HepG2 (cell line): Measurements from ENCODE around the gene BMF. TPM values are rescaled to one million over a fixed set of nuclear protein-coding genes. Genes with fewer than 3 reads are reported as not detected.
A peak's percentile ranks its signal among the peaks of the same experiment; 100 is the strongest.

Source experiments
- ASH2L ChIP-seq: fragments of 300-600, 200-600 bp; sonication (generic); IDR thresholded peaks from 2 replicates; pipeline ENCODE4 v1.7.0; 2017; ENCODE audit warnings: low read depth, mild to moderate bottlenecking, moderate library complexity, mixed read lengths, low read length; ENCODE audit not compliant: insufficient read length
- ATAD3A ChIP-seq: sonication (generic); formaldehyde crosslinking; IDR thresholded peaks from 2 replicates; pipeline ENCODE4 v1.4.0; 2020; ENCODE audit warnings: missing genetic modification reagents
- BRD4 ChIP-seq: sonication (generic); formaldehyde crosslinking; IDR thresholded peaks from 2 replicates; pipeline ENCODE4 v1.4.0; 2020; ENCODE audit warnings: missing genetic modification reagents
- FOXA3 ChIP-seq: IDR thresholded peaks from 2 replicates; pipeline ENCODE4 v1.6.1; 2016; ENCODE audit warnings: missing genetic modification reagents, missing compliant biosample characterization
- HMGXB4 ChIP-seq, 2 experiments: sonication (generic) in 1 of 2; formaldehyde crosslinking in 1 of 2; IDR thresholded peaks; 2 replicates each; pipeline versions ENCODE4 v1.4.0 to v1.6.1; 2018 to 2020; ENCODE audit warnings: missing genetic modification reagents in 2 of 2, borderline replicate concordance in 1 of 2, low read depth in 1 of 2, mild to moderate bottlenecking in 1 of 2, missing biosample characterization in 1 of 2
- PLSCR1 ChIP-seq: sonication (generic); formaldehyde crosslinking; IDR thresholded peaks from 2 replicates; pipeline ENCODE4 v1.5.0; 2020; ENCODE audit warnings: missing genetic modification reagents, mild to moderate bottlenecking, borderline replicate concordance
- SMC3 ChIP-seq: IDR thresholded peaks from 2 replicates; pipeline ENCODE4 v1.6.1; 2011; ENCODE audit warnings: low read length, improper control_type of control experiment
- SOX13 ChIP-seq, 3 experiments: fragments of 450-650 bp in 1 of 3; sonication (generic) in 1 of 3; formaldehyde crosslinking in 1 of 3; IDR thresholded peaks in 2 of 3; conservative IDR thresholded peaks in 1 of 3; 2 replicates each; pipeline versions ENCODE4 v1.5.0 to v1.6.1; 2016 to 2020; ENCODE audit warnings: antibody characterized with exemption in 1 of 3, mild to moderate bottlenecking in 1 of 3, missing compliant biosample characterization in 1 of 3, missing genetic modification reagents in 1 of 3, moderate library complexity in 1 of 3
- TEF ChIP-seq: sonication (generic); formaldehyde crosslinking; IDR thresholded peaks from 2 replicates; pipeline ENCODE4 v1.5.0; 2020; ENCODE audit warnings: missing genetic modification reagents
- TP53 ChIP-seq: sonication (generic); formaldehyde crosslinking; conservative IDR thresholded peaks from 2 replicates; pipeline ENCODE4 v1.4.0; 2020; ENCODE audit warnings: missing genetic modification reagents
- ZNF343 ChIP-seq: sonication (generic); formaldehyde crosslinking; IDR thresholded peaks from 2 replicates; pipeline ENCODE4 v1.4.0; 2020; ENCODE audit warnings: mild to moderate bottlenecking, missing genetic modification reagents
- ZNF501 ChIP-seq: sonication (generic); formaldehyde crosslinking; IDR thresholded peaks from 2 replicates; pipeline ENCODE4 v1.5.1; 2020; ENCODE audit warnings: mild to moderate bottlenecking, moderate library complexity, missing genetic modification reagents
- ZNF549 ChIP-seq: sonication (generic); formaldehyde crosslinking; IDR thresholded peaks from 2 replicates; pipeline ENCODE4 v1.5.0; 2020; ENCODE audit warnings: missing genetic modification reagents
- ZNF775 ChIP-seq: sonication (generic); formaldehyde crosslinking; IDR thresholded peaks from 2 replicates; pipeline ENCODE4 v1.4.0; 2020; ENCODE audit warnings: missing genetic modification reagents, mild to moderate bottlenecking, moderate library complexity, borderline replicate concordance
- ZNF850 ChIP-seq: sonication (generic); formaldehyde crosslinking; conservative IDR thresholded peaks from 2 replicates; pipeline ENCODE4 v1.9.0; 2021; ENCODE audit warnings: mild to moderate bottlenecking, missing genetic modification reagents
- ZSCAN21 ChIP-seq: sonication (generic); formaldehyde crosslinking; IDR thresholded peaks from 2 replicates; pipeline ENCODE4 v1.8.0; 2022; ENCODE audit warnings: mild to moderate bottlenecking, missing genetic modification reagents, moderate library complexity, borderline replicate concordance
- ZSCAN31 ChIP-seq: sonication (generic); formaldehyde crosslinking; IDR thresholded peaks from 2 replicates; pipeline ENCODE4 v1.5.0; 2020; ENCODE audit warnings: low read depth, mild to moderate bottlenecking, missing genetic modification reagents
- polyA plus RNA-seq, 8 experiments: library from polyadenylated mRNA; depleted of rRNA in 3 of 8; stranded (reverse) in 7 of 8; unstranded in 1 of 8; fragments of >200 nt; fragmentation: Illumina TruSeq in 4 of 8; extraction: Trizol in 4 of 8; gene quantifications; 2 replicates each; pipeline versions ENCODE4 v1.2.1 to v1.2.3, GENCODE V29; 2011 to 2016; ENCODE audit warnings: low read depth in 4 of 8, missing spikeins in 1 of 8, mixed read lengths in 1 of 8; ENCODE audit not compliant: insufficient read depth in 1 of 8
- total RNA-seq, 5 experiments: library from RNA; depleted of rRNA; stranded (reverse); fragments of >200 nt; fragmentation: Illumina TruSeq; extraction: Trizol; gene quantifications; 2 replicates each; pipeline ENCODE4 v1.2.3, GENCODE V29; 2016; ENCODE audit warnings: low read depth in 1 of 5
- TF ChIP-seq, protein P1 (sequence below): sonication (generic); formaldehyde crosslinking; IDR thresholded peaks from 2 replicates; pipeline ENCODE4 v1.5.0; 2020; ENCODE audit warnings: mild to moderate bottlenecking, missing genetic modification reagents
- TF ChIP-seq, protein P2 (sequence below): sonication (generic); formaldehyde crosslinking; IDR thresholded peaks from 2 replicates; pipeline ENCODE4 v1.8.1; 2023; ENCODE audit warnings: missing genetic modification reagents, mild to moderate bottlenecking, borderline replicate concordance

BMF gene
- total and polyA plus RNA-seq, 2 of the 13 experiments (the other 11 are each of a cell fraction or from before 2014, with no cell fraction given), result 8.7 to 15.9 TPM

- TF ChIP-seq TEF (CRISPR knock-in tag) (no peak), ZNF775 (no peak), SOX13 (IDR thresholded peaks at IDR 0.05) (peak; percentile 65), SOX13 (CRISPR knock-in tag; conservative IDR thresholded peaks at IDR 0.05 in 1 of 2, IDR thresholded peaks at IDR 0.05 in 1 of 2) (peak in 1 of 2 experiments; percentile 79; a peak in 2 of 4 replicates), ZSCAN31 (peak; percentile 88), BRD4 (0 out of 2 replicates have a peak, but pooled peaks have one; percentile 40), ZNF501 (peak; percentile 72), ASH2L (peak; percentile 80), FOXA3 (peak; percentile 62), ZNF343 (CRISPR knock-in tag) (peak; percentile 70; the same call in 1 of the 2 replicates), ZSCAN21 (CRISPR knock-in tag) (no peak), ZNF549 (CRISPR knock-in tag) (no peak), ZNF850 (no peak), HMGXB4 (CRISPR knock-in tag; IDR thresholded peaks at IDR 0.05; ENCODE audit: borderline replicate concordance in 1 of 2, low read depth in 1 of 2) (peak; percentile 73 to 87; a peak in 3 of 4 replicates), TP53 (CRISPR knock-in tag) (peak; percentile 66; the same call in 1 of the 2 replicates), PLSCR1 (CRISPR knock-in tag) (no peak), ATAD3A (CRISPR knock-in tag) (no peak), SMC3 (0 out of 2 replicates have a peak, but pooled peaks have one; percentile 19)
- TF ChIP-seq, protein P1, sequence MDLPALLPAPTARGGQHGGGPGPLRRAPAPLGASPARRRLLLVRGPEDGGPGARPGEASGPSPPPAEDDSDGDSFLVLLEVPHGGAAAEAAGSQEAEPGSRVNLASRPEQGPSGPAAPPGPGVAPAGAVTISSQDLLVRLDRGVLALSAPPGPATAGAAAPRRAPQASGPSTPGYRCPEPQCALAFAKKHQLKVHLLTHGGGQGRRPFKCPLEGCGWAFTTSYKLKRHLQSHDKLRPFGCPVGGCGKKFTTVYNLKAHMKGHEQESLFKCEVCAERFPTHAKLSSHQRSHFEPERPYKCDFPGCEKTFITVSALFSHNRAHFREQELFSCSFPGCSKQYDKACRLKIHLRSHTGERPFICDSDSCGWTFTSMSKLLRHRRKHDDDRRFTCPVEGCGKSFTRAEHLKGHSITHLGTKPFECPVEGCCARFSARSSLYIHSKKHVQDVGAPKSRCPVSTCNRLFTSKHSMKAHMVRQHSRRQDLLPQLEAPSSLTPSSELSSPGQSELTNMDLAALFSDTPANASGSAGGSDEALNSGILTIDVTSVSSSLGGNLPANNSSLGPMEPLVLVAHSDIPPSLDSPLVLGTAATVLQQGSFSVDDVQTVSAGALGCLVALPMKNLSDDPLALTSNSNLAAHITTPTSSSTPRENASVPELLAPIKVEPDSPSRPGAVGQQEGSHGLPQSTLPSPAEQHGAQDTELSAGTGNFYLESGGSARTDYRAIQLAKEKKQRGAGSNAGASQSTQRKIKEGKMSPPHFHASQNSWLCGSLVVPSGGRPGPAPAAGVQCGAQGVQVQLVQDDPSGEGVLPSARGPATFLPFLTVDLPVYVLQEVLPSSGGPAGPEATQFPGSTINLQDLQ, result no peak
- TF ChIP-seq, protein P2, sequence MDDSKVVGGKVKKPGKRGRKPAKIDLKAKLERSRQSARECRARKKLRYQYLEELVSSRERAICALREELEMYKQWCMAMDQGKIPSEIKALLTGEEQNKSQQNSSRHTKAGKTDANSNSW (CRISPR knock-in tag), result no peak
Observed at GRCh38 chr15:40108855-40109735, at the start of gene BMF (continued).
